Cerebellar nuclear complex (tissue), 1 donor: ENCODE data around the gene CHST11.
"Not testable (repeated sequence)": the region's sequence is repeated elsewhere in the genome, so short reads cannot be mapped to it uniquely, and the experiment has no call there.

Experiments used
- DNase-seq, 2 experiments: peaks; one replicate each; lab custom pipeline; 2025; lab: John Stamatoyannopoulos, UW

The CHST11 gene

GRCh38 chr12:104604070-104604994, 147.6 kb downstream of the CHST11 start:
- no peak for DNase-seq

GRCh38 chr12:104604995-104605675, 148.4 kb downstream of the CHST11 start:
- no peak for DNase-seq

GRCh38 chr12:104605685-104606084, 148.9 kb downstream of the CHST11 start:
- DNase-seq = no peak

GRCh38 chr12:104608998-104609397, 152.2 kb downstream of the CHST11 start:
- DNase-seq = no peak

- no peak for DNase-seq
Measured at GRCh38 chr12:104609445-104609844, 152.7 kb downstream of the CHST11 start.

GRCh38 chr12:104610513-104611235, 153.9 kb downstream of the CHST11 start:
- no peak for DNase-seq

- no peak for DNase-seq
Measured at GRCh38 chr12:104611671-104612070, 154.9 kb downstream of the CHST11 start.

GRCh38 chr12:104613372-104613771, 156.6 kb downstream of the CHST11 start:
- DNase-seq = not testable (repeated sequence)

GRCh38 chr12:104615048-104615561, 158.4 kb downstream of the CHST11 start:
- peak; percentile 17 to 25 for DNase-seq

- no peak for DNase-seq
Measured at GRCh38 chr12:104618691-104619090, 161.9 kb downstream of the CHST11 start.

- no peak for DNase-seq
Measured at GRCh38 chr12:104619305-104619704, 162.6 kb downstream of the CHST11 start.

- no peak for DNase-seq
Measured at GRCh38 chr12:104620837-104621531, 164.2 kb downstream of the CHST11 start.

GRCh38 chr12:104622928-104623327, 166.2 kb downstream of the CHST11 start:
- no peak for DNase-seq

- no peak for DNase-seq
Measured at GRCh38 chr12:104623883-104624282, 167.1 kb downstream of the CHST11 start.

GRCh38 chr12:104624529-104624928, 167.8 kb downstream of the CHST11 start:
- DNase-seq = no peak

GRCh38 chr12:104626069-104626837, 169.5 kb downstream of the CHST11 start:
- DNase-seq = no peak

- DNase-seq = no peak
Measured at GRCh38 chr12:104627231-104627989, 170.7 kb downstream of the CHST11 start.

- no peak for DNase-seq
Measured at GRCh38 chr12:104627990-104628830, 171.5 kb downstream of the CHST11 start.

- DNase-seq = no peak
Measured at GRCh38 chr12:104628831-104629135, 172.0 kb downstream of the CHST11 start.
